HG03039 (cell line): ENCODE measurements around the gene TMEM92.

Experiments
- ATAC-seq: cut with Tn5 transposase; IDR thresholded peaks from one replicate; pipeline ENCODE4 v1.9.1; 2021; ENCODE audit warnings: mild to moderate bottlenecking, moderate library complexity; ENCODE audit not compliant: unreplicated experiment

The TMEM92 gene

DNA sequence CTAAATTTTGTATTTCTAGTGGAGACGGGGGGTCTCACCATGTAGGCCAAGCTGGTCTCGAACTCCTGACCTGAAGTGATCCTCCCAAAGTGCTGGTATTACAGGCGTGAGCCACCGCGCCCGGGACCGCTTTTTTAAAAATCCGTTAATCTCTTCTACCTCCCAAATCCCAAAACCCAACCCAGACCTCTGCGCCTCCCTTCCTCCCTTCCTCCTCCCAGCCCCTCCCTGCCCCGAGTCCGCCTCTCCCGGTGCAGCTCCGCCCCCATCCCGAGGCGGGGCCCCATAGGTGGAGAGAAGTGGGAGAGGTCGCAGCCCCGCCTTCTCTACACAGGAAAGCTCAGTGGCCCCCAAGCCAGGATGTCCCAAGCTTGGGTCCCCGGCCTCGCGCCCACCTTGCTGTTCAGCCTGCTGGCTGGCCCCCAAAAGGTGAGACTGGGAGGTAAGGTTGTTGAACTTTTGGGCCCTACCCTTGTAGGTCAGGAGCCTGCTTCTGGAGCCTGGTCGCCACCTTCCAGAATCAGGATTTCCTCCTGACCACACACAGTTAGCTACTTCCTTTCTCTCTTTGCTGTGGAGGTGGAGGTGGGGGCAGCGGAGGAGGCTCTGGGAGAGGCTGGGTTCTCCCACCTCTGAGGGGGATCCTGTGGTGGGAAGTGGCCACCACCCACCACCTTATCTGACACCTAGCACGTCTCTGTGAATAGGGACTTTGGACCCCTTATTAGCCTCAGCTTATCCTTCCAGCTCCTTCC lies at the start of gene TMEM92:
TSS of gene TMEM92 (plus strand) at position 325 of the 755 bp plus-strand sequence. CDS start at position 361, 36 bp downstream.
- ATAC-seq: no peak

GRCh38 chr17:50225701-50226240 lies 48.5 kb upstream of the TMEM92 start:
- no peak for ATAC-seq

- no peak for ATAC-seq
Measured at GRCh38 chr17:50234581-50234980, 39.7 kb upstream of the TMEM92 start.

DNA sequence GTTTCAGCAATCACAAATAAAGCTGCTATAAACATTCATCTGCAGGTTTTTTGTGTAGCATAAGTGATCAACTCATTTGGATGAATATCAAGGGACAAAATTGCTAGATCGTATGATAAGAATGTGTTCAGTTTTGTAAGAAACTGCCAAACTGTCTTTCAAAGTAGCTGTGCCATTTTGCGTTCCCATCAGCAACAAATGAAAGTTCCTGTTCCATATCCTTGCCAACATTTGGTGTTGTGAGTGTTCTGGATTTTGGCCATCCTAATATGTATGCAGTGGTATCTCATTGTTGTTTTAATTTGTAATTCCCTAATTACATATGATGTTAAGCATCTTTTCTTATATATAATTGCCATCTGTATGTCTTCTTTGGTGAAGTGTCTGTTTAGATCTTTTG lies 36.4 kb upstream of the TMEM92 start:
- no peak for ATAC-seq

DNA sequence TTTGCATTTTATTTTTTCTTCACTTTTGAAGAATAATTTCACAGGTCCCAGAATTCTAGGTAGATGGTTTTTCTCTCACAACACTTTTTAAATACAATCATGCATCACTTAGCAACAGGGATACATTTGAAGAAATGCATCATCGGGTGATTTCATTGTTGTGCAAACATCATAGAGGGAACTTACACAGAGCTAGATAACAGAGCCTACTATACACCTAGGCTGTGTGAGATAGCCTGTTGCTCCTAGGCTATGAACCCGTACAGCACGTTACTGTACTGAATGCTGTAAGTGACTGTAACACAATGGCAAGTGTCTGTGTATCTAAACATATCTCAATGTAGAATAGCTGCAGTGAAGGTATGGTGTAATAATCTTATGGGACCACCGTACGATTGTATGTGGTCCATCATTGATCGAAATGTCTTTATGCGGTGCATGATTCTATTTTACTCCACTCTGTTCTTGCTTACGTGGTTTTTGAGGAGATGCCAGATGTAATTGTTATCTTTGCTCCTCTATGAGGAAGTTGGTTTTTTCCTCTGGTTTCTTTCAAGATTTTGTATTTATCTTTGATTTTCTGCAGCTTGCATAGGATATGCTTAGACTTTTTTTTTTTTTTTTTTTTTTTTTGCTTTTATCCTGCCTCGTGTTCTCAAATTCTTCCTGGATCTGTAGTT lies 35.5 kb upstream of the TMEM92 start:
- no peak for ATAC-seq

GRCh38 chr17:50239937-50240336 lies 34.3 kb upstream of the TMEM92 start:
- ATAC-seq: no peak

DNA sequence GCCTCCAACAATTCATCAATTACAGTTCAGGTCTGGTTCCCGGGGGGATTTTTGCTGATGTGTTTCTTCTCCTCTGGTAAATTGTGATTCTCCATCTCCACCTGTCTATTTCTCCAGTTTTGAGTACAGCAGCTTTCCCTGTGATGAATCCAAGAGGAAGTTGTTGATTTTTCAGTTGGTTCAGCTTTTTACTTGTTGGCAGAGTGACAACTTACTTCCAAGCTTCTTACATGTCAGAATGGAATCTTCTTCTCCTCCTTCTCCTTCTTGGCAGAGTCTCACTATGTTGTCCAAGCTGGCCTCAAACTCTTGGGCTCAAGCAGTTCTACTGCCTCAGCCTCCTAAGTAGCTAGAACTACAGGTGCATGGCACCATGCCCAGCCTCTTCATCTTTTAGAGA lies 33.4 kb upstream of the TMEM92 start:
- ATAC-seq: no peak

DNA sequence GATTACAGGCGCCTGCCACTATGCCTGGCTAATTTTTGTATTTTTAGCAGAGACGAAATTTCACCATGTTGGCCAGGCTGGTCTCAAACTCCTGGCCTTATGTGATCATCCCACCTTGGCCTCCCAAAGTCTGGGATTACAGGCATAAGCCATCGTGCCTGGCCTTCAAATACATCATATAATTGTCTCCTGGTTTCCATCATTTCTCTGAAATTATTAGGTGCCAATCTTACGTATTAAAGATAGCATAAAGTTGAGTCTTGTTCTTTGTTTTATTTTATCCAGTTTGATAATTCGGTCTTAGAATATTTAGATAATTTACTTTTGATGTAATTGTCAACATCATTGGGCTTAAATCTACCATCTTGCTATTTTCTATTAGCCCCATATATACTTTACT lies 32.8 kb upstream of the TMEM92 start:
- ATAC-seq: no peak

GRCh38 chr17:50244771-50245170 lies 29.5 kb upstream of the TMEM92 start:
- ATAC-seq: no peak

GRCh38 chr17:50248255-50248654 lies 26.0 kb upstream of the TMEM92 start:
- ATAC-seq: no peak

GRCh38 chr17:50252781-50253180 lies 21.5 kb upstream of the TMEM92 start:
- no peak for ATAC-seq

DNA sequence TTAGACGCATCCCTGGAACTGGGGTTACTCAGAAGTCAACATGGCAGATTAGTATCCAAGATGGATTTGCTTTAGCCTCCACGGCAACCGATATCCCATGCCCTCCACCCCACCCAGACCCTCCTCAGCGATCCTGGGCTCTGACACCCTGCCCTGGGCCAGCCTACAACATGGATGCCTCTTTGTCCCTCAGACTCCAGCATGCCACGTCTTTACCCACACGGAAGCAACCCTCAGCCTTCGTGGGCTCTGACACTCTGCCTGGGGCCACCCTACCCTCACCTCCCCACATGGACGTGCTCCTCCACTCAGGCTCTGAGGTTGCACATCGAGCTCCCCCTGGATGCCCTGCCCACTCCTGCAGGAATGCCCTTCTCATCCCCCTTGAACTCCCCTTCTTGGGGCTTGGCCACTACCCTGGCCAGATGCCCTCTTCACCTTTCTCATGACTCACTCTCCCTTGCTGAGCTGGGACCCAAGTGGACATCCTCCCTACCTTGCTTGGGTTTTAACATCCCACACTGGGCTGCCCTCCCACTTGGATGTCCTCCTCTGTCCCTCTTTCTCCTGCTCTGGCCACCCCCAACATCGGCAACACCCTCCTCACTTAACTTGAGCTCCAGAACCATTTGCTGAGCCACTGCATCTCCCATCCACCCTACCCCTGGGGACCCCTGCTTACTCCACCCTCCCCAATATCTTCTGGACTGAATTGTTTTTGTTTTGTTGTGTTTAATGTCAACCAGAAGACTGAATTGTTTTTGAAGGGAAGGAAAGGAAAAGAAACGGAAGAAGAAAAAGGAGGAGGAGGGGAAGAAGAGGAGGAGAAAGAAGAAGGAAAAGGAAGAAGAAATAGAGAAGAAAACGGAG lies 18.3 kb upstream of the TMEM92 start:
- no peak for ATAC-seq

DNA sequence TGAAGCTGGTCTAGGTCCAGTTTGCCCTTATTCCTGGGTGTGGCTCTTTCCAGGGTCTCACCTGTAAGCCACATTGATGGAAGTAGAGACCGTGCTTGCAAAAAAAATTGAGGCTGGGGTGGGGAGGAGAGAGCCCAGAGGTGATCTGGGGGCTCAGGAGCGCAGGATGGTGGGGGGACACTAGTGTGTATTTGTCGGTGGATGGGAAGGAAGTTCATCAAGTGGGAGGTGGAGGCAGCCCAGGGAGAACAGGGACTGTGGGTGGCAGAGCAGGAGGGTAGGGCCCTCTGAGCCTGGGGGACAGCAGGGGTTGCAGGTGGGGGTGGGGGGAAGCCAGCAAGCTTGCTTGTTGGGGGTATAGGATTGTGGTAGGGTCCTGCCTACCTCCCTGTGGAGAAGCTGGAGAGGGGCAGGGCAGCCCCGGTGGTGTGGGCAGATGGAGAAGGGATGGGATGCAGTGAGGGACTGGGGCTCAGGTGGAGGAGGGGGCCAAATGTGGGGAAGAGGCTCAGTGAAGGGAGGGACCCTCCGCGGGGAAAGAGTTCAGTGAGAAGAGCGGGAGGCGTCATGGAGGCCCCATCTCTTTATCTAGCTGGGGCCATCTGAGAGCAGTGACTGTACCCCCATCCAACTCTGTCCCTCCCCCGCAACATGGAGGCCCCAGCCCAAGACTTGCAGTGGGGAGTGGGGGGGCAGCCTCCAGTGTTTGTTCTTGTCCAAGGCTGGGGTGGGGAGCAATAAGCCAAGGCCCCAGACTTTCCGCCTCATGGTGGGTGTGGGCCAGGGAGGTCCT lies 17.2 kb upstream of the TMEM92 start:
- ATAC-seq: no peak

GRCh38 chr17:50257676-50258224 lies 16.5 kb upstream of the TMEM92 start:
- no peak for ATAC-seq

- no peak for ATAC-seq
Measured at GRCh38 chr17:50258647-50259476, 15.4 kb upstream of the TMEM92 start.

- ATAC-seq: no peak
Measured at GRCh38 chr17:50259477-50260324, 14.6 kb upstream of the TMEM92 start.

- no peak for ATAC-seq
Measured at GRCh38 chr17:50260501-50260911, 13.8 kb upstream of the TMEM92 start.
